H9 (cell line): ENCODE results near the gene MTOR. TPM values are rescaled to one million over a fixed set of nuclear protein-coding genes. Genes with fewer than 3 reads are reported as not detected.

Source experiments
- DNase-seq: peaks from one replicate; pipeline ENCODE4 v3.0.0-alpha.2; 2017
- H2AFZ ChIP-seq: one replicate; pipeline ENCODE4 v1.6.1; 2013; ENCODE audit warnings: mild to moderate bottlenecking, low read length, control low read depth, moderate library complexity
- H2AK5ac ChIP-seq: 2 replicates; pipeline ENCODE4 v1.6.1; 2013; ENCODE audit warnings: low read length, control low read depth, mixed read lengths; ENCODE audit not compliant: insufficient read length
- H2BK120ac ChIP-seq: one replicate; pipeline ENCODE4 v1.6.1; 2013; ENCODE audit warnings: low read depth, mild to moderate bottlenecking, low read length, control low read depth, inconsistent platforms; ENCODE audit not compliant: poor library complexity, severe bottlenecking
- H2BK12ac ChIP-seq: 2 replicates; pipeline ENCODE4 v1.6.1; 2013; ENCODE audit warnings: low read length, control low read depth, mixed read lengths, low read depth; ENCODE audit not compliant: insufficient read length
- H2BK15ac ChIP-seq: 2 replicates; pipeline ENCODE4 v1.6.1; 2013; ENCODE audit warnings: low read depth, low read length, control low read depth
- H2BK20ac ChIP-seq: one replicate; pipeline ENCODE4 v1.6.1; 2013; ENCODE audit warnings: low read depth, mild to moderate bottlenecking, low read length, control low read depth, inconsistent platforms; ENCODE audit not compliant: poor library complexity, severe bottlenecking
- H2BK5ac ChIP-seq: 2 replicates; pipeline ENCODE4 v1.6.1; 2013; ENCODE audit warnings: low read length, control low read depth, mixed read lengths; ENCODE audit not compliant: insufficient read length
- H3K14ac ChIP-seq: 2 replicates; pipeline ENCODE4 v1.6.1; 2013; ENCODE audit warnings: low read length, control low read depth; ENCODE audit not compliant: insufficient read depth
- H3K18ac ChIP-seq: 2 replicates; pipeline ENCODE4 v1.6.1; 2013; ENCODE audit warnings: low read depth, mild to moderate bottlenecking, mixed read lengths, low read length, control low read depth; ENCODE audit not compliant: insufficient read length
- H3K23ac ChIP-seq: 2 replicates; pipeline ENCODE4 v1.6.1; 2013; ENCODE audit warnings: low read length, control low read depth, mixed read lengths, low read depth; ENCODE audit not compliant: insufficient read length
- H3K23me2 ChIP-seq: 2 replicates; pipeline ENCODE4 v1.6.1; 2013; ENCODE audit warnings: low read depth, mild to moderate bottlenecking, mixed read lengths, low read length, control low read depth; ENCODE audit not compliant: insufficient read length, poor library complexity, severe bottlenecking
- H3K27ac ChIP-seq: 2 replicates; pipeline ENCODE4 v1.5.1; 2013; ENCODE audit warnings: low read length, control low read depth, mixed read lengths, low read depth; ENCODE audit not compliant: insufficient read length
- H3K27me3 ChIP-seq: 2 replicates; pipeline ENCODE4 v1.6.1; 2013; ENCODE audit warnings: low read length, control low read depth, inconsistent platforms; ENCODE audit not compliant: insufficient read depth
- H3K4ac ChIP-seq: 2 replicates; pipeline ENCODE4 v1.6.1; 2013; ENCODE audit warnings: low read depth, mild to moderate bottlenecking, control low read depth, inconsistent platforms, low read length, moderate library complexity
- H3K4me1 ChIP-seq: 2 replicates; pipeline ENCODE4 v1.6.1; 2013; ENCODE audit warnings: low read length, control low read depth, inconsistent platforms; ENCODE audit not compliant: insufficient read depth
- H3K4me2 ChIP-seq: 2 replicates; pipeline ENCODE4 v1.6.1; 2013; ENCODE audit warnings: low read length, control low read depth, mixed read lengths; ENCODE audit not compliant: insufficient read length, insufficient read depth
- H3K56ac ChIP-seq: 2 replicates; pipeline ENCODE4 v1.6.1; 2013; ENCODE audit warnings: low read depth, mild to moderate bottlenecking, mixed read lengths, low read length, control low read depth; ENCODE audit not compliant: insufficient read length
- H3K79me1 ChIP-seq: 2 replicates; pipeline ENCODE4 v1.6.1; 2013; ENCODE audit warnings: low read depth, mild to moderate bottlenecking, moderate library complexity, low read length, control low read depth, inconsistent platforms; ENCODE audit not compliant: insufficient read depth, poor library complexity, severe bottlenecking
- H3K79me2 ChIP-seq: 2 replicates; pipeline ENCODE4 v1.6.1; 2013; ENCODE audit warnings: low read length, control low read depth, inconsistent platforms; ENCODE audit not compliant: insufficient read depth
- H3K9ac ChIP-seq: 2 replicates; pipeline ENCODE4 v1.6.1; 2013; ENCODE audit warnings: low read length, control low read depth, mixed read lengths; ENCODE audit not compliant: insufficient read length; ENCODE audit errors: extremely low read depth
- H3K9me3 ChIP-seq: one replicate; pipeline ENCODE4 v1.6.1; 2013; ENCODE audit warnings: low read depth, low read length, inconsistent platforms; ENCODE audit not compliant: control insufficient read depth
- H3T11ph ChIP-seq: one replicate; pipeline ENCODE4 v1.6.1; 2013; ENCODE audit warnings: mild to moderate bottlenecking, low read length, control low read depth, inconsistent platforms
- H4K20me1 ChIP-seq: one replicate; pipeline ENCODE4 v1.6.1; 2013; ENCODE audit not compliant: control insufficient read depth, insufficient read length, insufficient read depth
- H4K5ac ChIP-seq: 2 replicates; pipeline ENCODE4 v1.6.1; 2013; ENCODE audit warnings: low read depth, mild to moderate bottlenecking, mixed read lengths, low read length, control low read depth; ENCODE audit not compliant: insufficient read length
- H4K8ac ChIP-seq: replicated peaks from 2 replicates; pipeline ENCODE4 v1.6.1; 2013; ENCODE audit warnings: low read length, control low read depth, mixed read lengths, low read depth; ENCODE audit not compliant: insufficient read length
- H4K91ac ChIP-seq: 2 replicates; pipeline ENCODE4 v1.6.1; 2013; ENCODE audit warnings: low read depth, mild to moderate bottlenecking, moderate library complexity, mixed read lengths, low read length, control low read depth; ENCODE audit not compliant: insufficient read length
- H3K27ac Mint-ChIP-seq, 3 experiments: 2 replicates in 2 of 3; 3 replicates in 1 of 3; pipeline ENCODE4 v1.8.0; 2020 to 2021; ENCODE audit warnings: mixed read lengths in 3 of 3, mild to moderate bottlenecking in 1 of 3, moderate library complexity in 1 of 3
- H3K27me3 Mint-ChIP-seq: 2 replicates; pipeline ENCODE4 v1.8.0; 2021; ENCODE audit warnings: low read depth, mild to moderate bottlenecking, moderate library complexity, mixed read lengths
- H3K36me3 Mint-ChIP-seq, 3 experiments: 2 replicates in 2 of 3; 3 replicates in 1 of 3; pipeline ENCODE4 v1.8.0; 2020 to 2021; ENCODE audit warnings: low read depth in 3 of 3, mixed read lengths in 3 of 3; ENCODE audit not compliant: insufficient read depth in 1 of 3
- H3K4me1 Mint-ChIP-seq, 2 experiments: 2 replicates each; pipeline ENCODE4 v1.8.0; 2020; ENCODE audit warnings: mixed read lengths in 2 of 2
- H3K4me3 Mint-ChIP-seq, 2 experiments: 2 replicates in 1 of 2; 3 replicates in 1 of 2; pipeline ENCODE4 v1.8.0; 2020 to 2021; ENCODE audit warnings: mild to moderate bottlenecking in 2 of 2, mixed read lengths in 2 of 2, moderate library complexity in 1 of 2
- H3K9me3 Mint-ChIP-seq, 2 experiments: 2 replicates in 1 of 2; 3 replicates in 1 of 2; pipeline ENCODE4 v1.8.0; 2020; ENCODE audit warnings: mild to moderate bottlenecking in 2 of 2, mixed read lengths in 2 of 2, moderate library complexity in 1 of 2
- WGBS: extraction: QIAGEN DNeasy Blood & Tissue Kit; methylation state at CpG from one replicate; pipeline ENCODE4 v1.1.7; 2013; ENCODE audit warnings: missing lambda C conversion rate, low lambda C conversion rate, mixed read lengths; ENCODE audit not compliant: insufficient read length; ENCODE audit errors: extremely low coverage; 5-methylcytosine and 5-hydroxymethylcytosine counted together
- total RNA-seq: library from RNA; stranded (reverse); gene quantifications from 2 replicates; pipeline ENCODE4 v1.2.1, GENCODE V29; 2021
- TF ChIP-seq, protein P1 (sequence below): fragments of 200-600 bp; sonication (generic); conservative IDR thresholded peaks from 3 replicates; pipeline ENCODE4 v1.8.0; 2021; ENCODE audit warnings: antibody characterized with exemption, mild to moderate bottlenecking

Gene MTOR
- total RNA-seq, 1 experiment from 2014 or later = 67.5 TPM

DNA sequence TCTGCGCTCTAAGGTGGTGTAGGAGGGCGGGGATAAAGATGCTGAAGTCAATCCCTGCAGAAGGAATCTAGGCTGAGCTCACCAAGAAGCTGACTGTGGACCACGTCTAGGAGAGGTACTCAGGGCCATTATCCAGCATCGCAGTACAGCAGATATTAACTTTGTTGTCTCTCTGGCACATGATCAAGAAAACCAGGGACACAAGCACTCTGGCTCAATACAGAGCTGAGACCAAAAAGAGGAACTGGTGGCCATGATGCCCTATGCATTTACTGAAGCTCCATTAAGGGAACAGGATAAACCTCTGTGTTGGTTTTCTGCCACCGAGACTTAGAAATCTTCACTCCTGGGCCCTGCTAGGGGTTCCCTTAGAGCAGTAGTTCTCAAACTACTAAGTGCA lies 111.2 kb downstream of the MTOR start:
- H2BK5ac ChIP-seq = no peak overlapping the region
- H3K18ac ChIP-seq = no peak overlapping the region
- no peak overlapping the region for H3K27ac Mint-ChIP-seq
- H3K14ac ChIP-seq = no peak overlapping the region
- H3K4me3 Mint-ChIP-seq = no peak overlapping the region
- no peak overlapping the region for H3K27ac ChIP-seq
- no CpG with 5 or more reads among the region's 5 CpGs for WGBS
- peaks cover 11 to 14% of the 10 kb centered on the region in 2 experiments for H3K4me1 Mint-ChIP-seq
- H4K5ac ChIP-seq = no peak overlapping the region
- no peaks in the 10 kb centered on the region for H3K23me2 ChIP-seq
- no peak overlapping the region for H4K8ac ChIP-seq
- H2BK120ac ChIP-seq = no peak overlapping the region
- H3K79me1 ChIP-seq = no peaks in the 10 kb centered on the region
- H4K20me1 ChIP-seq = no peaks in the 10 kb centered on the region
- no peak overlapping the region for H2BK15ac ChIP-seq
- H3K9ac ChIP-seq = no peak overlapping the region
- peaks cover 16 to 61% (median 37%) of the 10 kb centered on the region in 3 experiments; a peak in 6 of 7 replicates for H3K36me3 Mint-ChIP-seq
- no peaks in the 10 kb centered on the region for H3K27me3 ChIP-seq
- DNase-seq = no peak
- no peak overlapping the region for H3K23ac ChIP-seq
- no peaks in the 10 kb centered on the region for H3K27me3 Mint-ChIP-seq
- no peak overlapping the region for H3K4me2 ChIP-seq
- no peak overlapping the region for H2AFZ ChIP-seq
- no peaks in the 10 kb centered on the region for H3K9me3 ChIP-seq
- no peak overlapping the region for H4K91ac ChIP-seq
- H3K9me3 Mint-ChIP-seq = no peaks in the 10 kb centered on the region
- H3K79me2 ChIP-seq = no peaks in the 10 kb centered on the region
- no peak overlapping the region for H3K56ac ChIP-seq
- H3T11ph ChIP-seq = no peak overlapping the region
- TF ChIP-seq, protein P1, sequence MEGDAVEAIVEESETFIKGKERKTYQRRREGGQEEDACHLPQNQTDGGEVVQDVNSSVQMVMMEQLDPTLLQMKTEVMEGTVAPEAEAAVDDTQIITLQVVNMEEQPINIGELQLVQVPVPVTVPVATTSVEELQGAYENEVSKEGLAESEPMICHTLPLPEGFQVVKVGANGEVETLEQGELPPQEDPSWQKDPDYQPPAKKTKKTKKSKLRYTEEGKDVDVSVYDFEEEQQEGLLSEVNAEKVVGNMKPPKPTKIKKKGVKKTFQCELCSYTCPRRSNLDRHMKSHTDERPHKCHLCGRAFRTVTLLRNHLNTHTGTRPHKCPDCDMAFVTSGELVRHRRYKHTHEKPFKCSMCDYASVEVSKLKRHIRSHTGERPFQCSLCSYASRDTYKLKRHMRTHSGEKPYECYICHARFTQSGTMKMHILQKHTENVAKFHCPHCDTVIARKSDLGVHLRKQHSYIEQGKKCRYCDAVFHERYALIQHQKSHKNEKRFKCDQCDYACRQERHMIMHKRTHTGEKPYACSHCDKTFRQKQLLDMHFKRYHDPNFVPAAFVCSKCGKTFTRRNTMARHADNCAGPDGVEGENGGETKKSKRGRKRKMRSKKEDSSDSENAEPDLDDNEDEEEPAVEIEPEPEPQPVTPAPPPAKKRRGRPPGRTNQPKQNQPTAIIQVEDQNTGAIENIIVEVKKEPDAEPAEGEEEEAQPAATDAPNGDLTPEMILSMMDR = no peak
- H2BK12ac ChIP-seq = no peak overlapping the region
- H3K4me1 ChIP-seq = 0 out of 2 replicates have a peak, but pooled peaks cover 3% of the 10 kb centered on the region
- H2BK20ac ChIP-seq = no peak overlapping the region
- no peak overlapping the region for H3K4ac ChIP-seq
- H2AK5ac ChIP-seq = no peak overlapping the region
